ENCODE data around the gene ZNF175. TPM values are rescaled to one million over a fixed set of nuclear protein-coding genes. Genes with fewer than 3 reads are reported as not detected.

Gene ZNF175
- total RNA-seq (2014; rRNA removed; shearing (Covaris generic)), result 6.3 and 7.4 TPM in 2 replicates
- 2.3 and 5.8 TPM in 2 replicates for polyA plus RNA-seq (2016; fragmentation: Nextera tagmentation; extraction: Ambion mirVana)
- long read RNA-seq, partial matches to known transcripts, result 0 of 1 reads
- long read RNA-seq, other reads (novel, unspliced or antisense), result 1 of 1 reads

- peaks cover 8% of the 10 kb centered on the region; the same call in 1 of the 2 replicates for H3K27me3 ChIP-seq (ENCODE audit: insufficient read depth)
- H3K4me3 ChIP-seq, result peak within 1 kb of the TSS; percentile 79
- H3K79me2 ChIP-seq (replicated peaks; ENCODE audit: insufficient read depth), result peaks cover 12% of the 10 kb centered on the region
- H3K4me1 ChIP-seq (ENCODE audit: insufficient read depth), result no peaks in the 10 kb centered on the region
- Mint-ChIP-seq H3K4me3 (peak within 1 kb of the TSS; percentile 88), H3K36me3 (ENCODE audit: low read depth) (peaks cover 8% of the 10 kb centered on the region; the same call in 1 of the 3 replicates), H3K4me1 (peaks cover 10% of the 10 kb centered on the region; the same call in 2 of the 3 replicates), H3K27ac (peak within 1 kb of the TSS; percentile 90), H3K9me3 (no peaks in the 10 kb centered on the region; the same call in 2 of the 3 replicates), H3K27me3 (ENCODE audit: insufficient read depth, low read depth, poor library complexity) (peaks cover 2% of the 10 kb centered on the region)
- peaks cover 11% of the 10 kb centered on the region; the same call in 1 of the 2 replicates for H3K36me3 ChIP-seq (ENCODE audit: insufficient read depth)
- ATAC-seq (peak; percentile 99), DNase-seq (ENCODE audit: low spot score) (peak; percentile 98)
- no peaks in the 10 kb centered on the region for H4K20me1 ChIP-seq (replicated peaks; ENCODE audit: insufficient read depth)
- H3K27ac ChIP-seq (ENCODE audit: low read depth), result no peak within 1 kb of the TSS
- no peak for TF ChIP-seq REST (IDR thresholded peaks at IDR 0.05; ENCODE audit: unreplicated experiment)
- peak; percentile 65 for TF ChIP-seq POLR2AphosphoS5 (IDR thresholded peaks at IDR 0.05; ENCODE audit: low read depth)
- TF ChIP-seq ETS1 (IDR thresholded peaks at IDR 0.05), result peak; percentile 99
- H3K9me2 ChIP-seq (ENCODE audit: insufficient read depth), result no peaks in the 10 kb centered on the region
- no peaks in the 10 kb centered on the region for H3F3A ChIP-seq (replicated peaks; ENCODE audit: low read depth)
- no peak within 1 kb of the TSS; the same call in 1 of the 2 replicates for H2AFZ ChIP-seq
- peak within 1 kb of the TSS; percentile 94 for H3K4me2 ChIP-seq
Observed at GRCh38 chr19:51570962-51571575, at the start of gene ZNF175. TSS of gene ZNF175 (plus strand) at chr19:51571283. CDS start at chr19:51573330, 2,047 bp downstream.

GRCh38 chr19:51521357-51521756 lies 49.7 kb upstream of the ZNF175 start:
- no peak for DNase-seq (ENCODE audit: low spot score)
- Histone ChIP-seq H3K9me2 (ENCODE audit: insufficient read depth) (0 out of 2 replicates have a peak, but pooled peaks cover 6% of the 10 kb centered on the region), H3F3A (replicated peaks; ENCODE audit: low read depth) (no peaks in the 10 kb centered on the region), H4K20me1 (replicated peaks; ENCODE audit: insufficient read depth) (no peaks in the 10 kb centered on the region), H3K4me2 (no peak overlapping the region), H3K27ac (ENCODE audit: low read depth) (no peak overlapping the region), H3K4me3 (no peak overlapping the region), H3K27me3 (ENCODE audit: insufficient read depth) (no peaks in the 10 kb centered on the region), H3K79me2 (replicated peaks; ENCODE audit: insufficient read depth) (no peaks in the 10 kb centered on the region), H3K4me1 (ENCODE audit: insufficient read depth) (no peaks in the 10 kb centered on the region), H3K36me3 (ENCODE audit: insufficient read depth) (no peaks in the 10 kb centered on the region), H2AFZ (no peak overlapping the region)
- H3K9me3 Mint-ChIP-seq, result peaks cover 89% of the 10 kb centered on the region
- no peak overlapping the region for H3K4me3 Mint-ChIP-seq
- H3K27me3 Mint-ChIP-seq (ENCODE audit: insufficient read depth, low read depth, poor library complexity), result no peaks in the 10 kb centered on the region
- H3K36me3 Mint-ChIP-seq (ENCODE audit: low read depth), result peaks cover 9% of the 10 kb centered on the region; the same call in 2 of the 3 replicates
- no peak overlapping the region for H3K27ac Mint-ChIP-seq
- no peaks in the 10 kb centered on the region for H3K4me1 Mint-ChIP-seq
- no peak for ATAC-seq
- TF ChIP-seq ZNF114 (CRISPR knock-in tag; IDR thresholded peaks at IDR 0.05) (no peak), CTCF (conservative IDR thresholded peaks at IDR 0.05; ENCODE audit: low read depth in 2 of 2) (no peak), REST (IDR thresholded peaks at IDR 0.05; ENCODE audit: unreplicated experiment) (no peak), EZH2phosphoT487 (IDR thresholded peaks at IDR 0.05; ENCODE audit: unreplicated experiment) (no peak), ZNF331 (CRISPR knock-in tag; IDR thresholded peaks at IDR 0.05; ENCODE audit: low read depth) (no peak), ETS1 (IDR thresholded peaks at IDR 0.05) (no peak), STAT1 (IDR thresholded peaks at IDR 0.05; ENCODE audit: unreplicated experiment) (no peak), EZH2 (IDR thresholded peaks at IDR 0.05; ENCODE audit: low read depth, unreplicated experiment) (no peak)
